B cell (primary cell): Measurements from ENCODE around the gene BLM. TPM values are rescaled to one million over a fixed set of nuclear protein-coding genes. Genes with fewer than 3 reads are reported as not detected.

Source experiments
- ATAC-seq: fragments of 200-7000 bp; cut with Tn5 transposase; one replicate; pipeline ENCODE4 v1.10.0; 2021; ENCODE audit warnings: low read depth, mild to moderate bottlenecking, moderate number of reproducible peaks, moderate library complexity
- CTCF ChIA-PET: fragments of 350-600 bp; sonication (Branson Sonifier 250); formaldehyde crosslinking; loops from one replicate; lab custom pipeline; 2021; ENCODE audit warnings: antibody characterized with exemption, inconsistent platforms; lab: Charles Lee
- POLR2A ChIA-PET: fragments of 350-600 bp; sonication (Branson Sonifier 250); formaldehyde crosslinking; loops from one replicate; lab custom pipeline; 2021; ENCODE audit warnings: antibody characterized with exemption; lab: Charles Lee
- DNase-seq: peaks from one replicate; pipeline ENCODE4 v3.0.0; 2013
- H2AFZ ChIP-seq: 2 replicates; pipeline ENCODE4 v1.6.1; 2012; ENCODE audit warnings: mild to moderate bottlenecking, low read depth, low read length; ENCODE audit not compliant: insufficient read depth, poor library complexity, severe bottlenecking
- H3K27ac ChIP-seq, 2 donors: 1 replicate in 1 of 2; 2 replicates in 1 of 2; pipeline ENCODE4 v1.5.1; 2012 to 2013; ENCODE audit warnings: low read length in 2 of 2, mild to moderate bottlenecking in 2 of 2, moderate library complexity in 1 of 2
- H3K27me3 ChIP-seq, 4 experiments: fragments of 200-600 bp in 1 of 4; sonication (generic) in 1 of 4; replicated peaks in 1 of 4; 1 replicate in 2 of 4; 2 replicates in 2 of 4; pipeline versions ENCODE4 v1.6.1 to v1.7.0; 2013 to 2016; ENCODE audit warnings: low read length in 3 of 4, mild to moderate bottlenecking in 2 of 4, mixed read lengths in 1 of 4, moderate library complexity in 1 of 4; ENCODE audit not compliant: insufficient read depth in 4 of 4, control insufficient read depth in 3 of 4; ENCODE audit errors: control extremely low read depth in 1 of 4
- H3K36me3 ChIP-seq, 2 experiments: replicated peaks in 1 of 2; 1 replicate in 1 of 2; 2 replicates in 1 of 2; pipeline versions ENCODE4 v1.6.1 to v1.7.1; 2013; ENCODE audit warnings: low read length in 1 of 2; ENCODE audit not compliant: insufficient read depth in 2 of 2, control insufficient read depth in 1 of 2; ENCODE audit errors: control extremely low read depth in 1 of 2, extremely low read depth in 1 of 2
- H3K4me1 ChIP-seq, 2 donors: fragments of 200-600 bp in 1 of 2; sonication (generic) in 1 of 2; 1 replicate in 1 of 2; 2 replicates in 1 of 2; pipeline versions ENCODE4 v1.5.1 to v1.6.1; 2013 to 2017; ENCODE audit warnings: low read length in 2 of 2; ENCODE audit not compliant: control insufficient read depth in 2 of 2, insufficient read depth in 2 of 2
- H3K4me2 ChIP-seq: replicated peaks from 2 replicates; pipeline ENCODE3; 2012; ENCODE audit warnings: mild to moderate bottlenecking, low read depth, low read length; ENCODE audit not compliant: poor library complexity, severe bottlenecking
- H3K4me3 ChIP-seq, 5 experiments: fragments of 200-600 bp in 1 of 5; sonication (generic) in 1 of 5; 1 replicate in 3 of 5; 2 replicates in 2 of 5; pipeline versions ENCODE4 v1.5.1 to v1.7.0; 2011 to 2016; ENCODE audit warnings: low read length in 4 of 5, mild to moderate bottlenecking in 4 of 5, low read depth in 2 of 5, control low read depth in 1 of 5, moderate library complexity in 1 of 5; ENCODE audit not compliant: insufficient read depth in 1 of 5; ENCODE audit errors: control extremely low read depth in 1 of 5, extremely low read depth in 1 of 5
- H3K79me2 ChIP-seq: fragments of 200-600 bp; sonication (generic); one replicate; pipeline ENCODE4 v1.6.0; 2016; ENCODE audit warnings: low read length; ENCODE audit not compliant: control insufficient read depth, insufficient read depth
- H3K9ac ChIP-seq: fragments of 200-600 bp; sonication (generic); 2 replicates; pipeline ENCODE4 v1.6.1; 2017; ENCODE audit warnings: mild to moderate bottlenecking, low read length, moderate library complexity
- H3K9me3 ChIP-seq, 3 donors: one replicate each; pipeline versions ENCODE4 v1.6.1 to v1.7.1; 2013; ENCODE audit warnings: low read length in 2 of 3; ENCODE audit not compliant: control insufficient read depth in 2 of 3, insufficient read depth in 1 of 3; ENCODE audit errors: control extremely low read depth in 1 of 3
- H4K20me1 ChIP-seq: 2 replicates; pipeline ENCODE4 v1.6.0; 2012; ENCODE audit warnings: mild to moderate bottlenecking, low read length; ENCODE audit not compliant: insufficient read depth, control insufficient read depth, poor library complexity, severe bottlenecking
- H3K27ac Mint-ChIP-seq: one replicate; pipeline ENCODE4 v1.8.0; 2021; ENCODE audit warnings: mixed read lengths
- H3K27me3 Mint-ChIP-seq: one replicate; pipeline ENCODE4 v1.8.0; 2021; ENCODE audit warnings: mixed read lengths
- H3K4me1 Mint-ChIP-seq: one replicate; pipeline ENCODE4 v1.8.0; 2021; ENCODE audit warnings: mixed read lengths
- H3K4me3 Mint-ChIP-seq: one replicate; pipeline ENCODE4 v1.8.0; 2021; ENCODE audit warnings: mixed read lengths
- H3K9me3 Mint-ChIP-seq: one replicate; pipeline ENCODE4 v1.8.0; 2022; ENCODE audit warnings: mixed read lengths; ENCODE audit not compliant: insufficient read depth
- EZH2 ChIP-seq: IDR thresholded peaks from 2 replicates; pipeline ENCODE4 v1.6.1; 2012; ENCODE audit warnings: borderline replicate concordance, low read depth, mild to moderate bottlenecking, moderate library complexity, low read length; ENCODE audit not compliant: insufficient read depth, poor library complexity, severe bottlenecking
- WGBS: methylation state at CpG from one replicate; pipeline ENCODE4 v1.1.5; 2013; ENCODE audit warnings: missing lambda C conversion rate; ENCODE audit not compliant: insufficient coverage; 5-methylcytosine and 5-hydroxymethylcytosine counted together
- intact Hi-C: fragments of 100-400 bp; cut with micrococcal nuclease; formaldehyde crosslinking; loops from one replicate; pipeline ENCODE4 v1.10.0; 2022
- polyA plus RNA-seq: library from polyadenylated mRNA; depleted of rRNA; stranded (reverse); fragments of >200 nt; gene quantifications from 2 replicates; pipeline ENCODE4 v1.2.3, GENCODE V29; 2012
- total RNA-seq, 2 donors: library from RNA; stranded (reverse); fragments of 120-200 nt in 1 of 2; gene quantifications; 1 replicate in 1 of 2; 2 replicates in 1 of 2; pipeline versions ENCODE4 v1.2.3 to v1.2.4, GENCODE V29; 2013 to 2022
- TF ChIP-seq, protein P1 (sequence below): fragments of 200-600 bp; IDR thresholded peaks from one replicate; pipeline ENCODE4 v1.8.0; 2022; ENCODE audit warnings: antibody characterized with exemption, mild to moderate bottlenecking

Gene BLM
- total and polyA plus RNA-seq, 2 donors (not counting 1 experiment from before 2014, with no cell fraction given) = 5.2 to 17.4 TPM

DNA sequence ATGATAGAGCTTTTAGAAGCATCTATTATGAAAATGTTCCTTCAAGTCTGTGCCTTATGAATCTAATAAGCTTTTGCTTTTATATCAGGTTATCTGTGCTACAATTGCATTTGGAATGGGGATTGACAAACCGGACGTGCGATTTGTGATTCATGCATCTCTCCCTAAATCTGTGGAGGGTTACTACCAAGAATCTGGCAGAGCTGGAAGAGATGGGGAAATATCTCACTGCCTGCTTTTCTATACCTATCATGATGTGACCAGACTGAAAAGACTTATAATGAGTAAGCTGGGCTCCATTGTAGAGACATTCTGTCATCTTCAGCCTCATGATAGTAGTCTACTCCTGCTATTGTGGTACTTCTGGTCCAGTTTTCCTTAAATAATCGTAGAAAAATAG, 73.4 kb downstream of the BLM start:
- H3K4me3 Mint-ChIP-seq = no peak overlapping the region
- CTCF ChIA-PET = interaction anchor here (0.6 to 1.7 kb wide), 5 partner anchors 17 to 143 kb away, joined by 3 to 10 read pairs (median 3); partner anchors contain the start of gene HDDC3

DNA sequence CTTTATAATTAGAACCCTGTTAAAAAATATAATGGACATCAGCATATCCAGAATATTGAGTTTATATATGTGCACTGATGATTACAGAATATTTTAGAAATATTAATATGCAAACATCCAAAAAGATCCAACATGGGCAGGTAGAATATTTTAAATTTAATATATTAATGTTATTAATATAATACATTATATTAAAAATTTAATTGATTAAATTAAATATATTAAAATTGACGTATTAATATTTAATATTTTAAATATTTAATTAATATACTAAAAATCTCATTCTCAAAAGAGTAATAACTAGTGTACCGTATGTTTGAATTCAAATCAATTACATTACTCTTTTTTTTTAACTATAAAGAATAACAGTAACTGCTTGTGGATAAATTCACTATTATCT, 77.4 kb downstream of the BLM start:
- Histone ChIP-seq H3K9ac (no peak overlapping the region), H3K27me3 (no peaks in the 10 kb centered on the region), H3K4me2 (no peak overlapping the region), H3K27ac (no peak overlapping the region), H3K79me2 (peaks cover 3% of the 10 kb centered on the region), H3K4me3 (no peak overlapping the region), H4K20me1 (no peaks in the 10 kb centered on the region), H3K9me3 (no peaks in the 10 kb centered on the region), H3K4me1 (no peaks in the 10 kb centered on the region), H3K36me3 (peaks cover 4 to 33% of the 10 kb centered on the region in 2 experiments), H2AFZ (no peak overlapping the region)
- TF ChIP-seq, protein P1, sequence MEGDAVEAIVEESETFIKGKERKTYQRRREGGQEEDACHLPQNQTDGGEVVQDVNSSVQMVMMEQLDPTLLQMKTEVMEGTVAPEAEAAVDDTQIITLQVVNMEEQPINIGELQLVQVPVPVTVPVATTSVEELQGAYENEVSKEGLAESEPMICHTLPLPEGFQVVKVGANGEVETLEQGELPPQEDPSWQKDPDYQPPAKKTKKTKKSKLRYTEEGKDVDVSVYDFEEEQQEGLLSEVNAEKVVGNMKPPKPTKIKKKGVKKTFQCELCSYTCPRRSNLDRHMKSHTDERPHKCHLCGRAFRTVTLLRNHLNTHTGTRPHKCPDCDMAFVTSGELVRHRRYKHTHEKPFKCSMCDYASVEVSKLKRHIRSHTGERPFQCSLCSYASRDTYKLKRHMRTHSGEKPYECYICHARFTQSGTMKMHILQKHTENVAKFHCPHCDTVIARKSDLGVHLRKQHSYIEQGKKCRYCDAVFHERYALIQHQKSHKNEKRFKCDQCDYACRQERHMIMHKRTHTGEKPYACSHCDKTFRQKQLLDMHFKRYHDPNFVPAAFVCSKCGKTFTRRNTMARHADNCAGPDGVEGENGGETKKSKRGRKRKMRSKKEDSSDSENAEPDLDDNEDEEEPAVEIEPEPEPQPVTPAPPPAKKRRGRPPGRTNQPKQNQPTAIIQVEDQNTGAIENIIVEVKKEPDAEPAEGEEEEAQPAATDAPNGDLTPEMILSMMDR = no peak
- no peak for TF ChIP-seq EZH2
- ATAC-seq (no peak), DNase-seq (no peak)
- no peaks in the 10 kb centered on the region for H3K27me3 Mint-ChIP-seq
- ChIA-PET POLR2A (no interaction called here), CTCF (no interaction called here)
- H3K27ac Mint-ChIP-seq = no peak overlapping the region
- intact Hi-C loops = no loop called here
- no CpG with 5 or more reads among the region's 2 CpGs for WGBS
- H3K9me3 Mint-ChIP-seq = no peaks in the 10 kb centered on the region
- H3K4me3 Mint-ChIP-seq = no peak overlapping the region
- no peaks in the 10 kb centered on the region for H3K4me1 Mint-ChIP-seq

More for the DNA sequence above, 73.4 kb downstream of the BLM start:
- H3K4me2 ChIP-seq = no peak overlapping the region
- no peaks in the 10 kb centered on the region for H4K20me1 ChIP-seq
- H3K9me3 ChIP-seq = no peaks in the 10 kb centered on the region
- DNase-seq = no peak
- H3K9ac ChIP-seq = no peak overlapping the region
- H3K4me1 ChIP-seq = peaks cover 0 to 18% of the 10 kb centered on the region in 2 donors
- H3K36me3 ChIP-seq = peaks cover 4 to 22% of the 10 kb centered on the region in 2 experiments
- intact Hi-C loops = no loop called here
- no peak overlapping the region for H3K27ac Mint-ChIP-seq
- H3K9me3 Mint-ChIP-seq = no peaks in the 10 kb centered on the region
- no peaks in the 10 kb centered on the region for H3K79me2 ChIP-seq
- no peak overlapping the region for H3K27ac ChIP-seq
- no peak for ATAC-seq
- H2AFZ ChIP-seq = no peak overlapping the region
- TF ChIP-seq, protein P1 = no peak
- TF ChIP-seq EZH2 = no peak
- 100% methylated on average over 3 of the region's 4 CpGs for WGBS
- POLR2A ChIA-PET = no interaction called here
- H3K27me3 Mint-ChIP-seq = no peaks in the 10 kb centered on the region
- peaks cover 13% of the 10 kb centered on the region for H3K4me1 Mint-ChIP-seq
- H3K27me3 ChIP-seq = no peaks in the 10 kb centered on the region
- H3K4me3 ChIP-seq = no peak overlapping the region
